ENCODE data around the gene MCF2L.
A peak's percentile ranks its signal among the peaks of the same experiment; 100 is the strongest.

GRCh38 chr13:113034451-113035212, 65.6 kb downstream of the MCF2L start:
- TF ChIP-seq CTCF (IDR thresholded peaks at IDR 0.05) (peak in 3 of 4 experiments; percentile 58 to 76 (median 71)), POLR2AphosphoS5 (IDR thresholded peaks at IDR 0.05) (peak; percentile 31)
